OCI-LY7 (cell line): ENCODE results near the gene ACBD3.

Experiments
- CTCF ChIP-seq: fragments of 200-600 bp; sonication (generic); conservative IDR thresholded peaks from 2 replicates; pipeline ENCODE4 v1.5.1; 2014; ENCODE audit warnings: mild to moderate bottlenecking, antibody characterized with exemption, low read length, moderate library complexity, mixed read lengths
- EZH2phosphoT487 ChIP-seq: fragments of 200-600 bp; sonication (generic); IDR thresholded peaks from 2 replicates; pipeline ENCODE4 v1.6.1; 2018; ENCODE audit warnings: low read depth, borderline replicate concordance, mild to moderate bottlenecking, mixed run types, antibody characterized with exemption, low read length, moderate library complexity, mixed read lengths

- TF ChIP-seq CTCF = peak; percentile 91
- TF ChIP-seq EZH2phosphoT487 = no peak
Observed at GRCh38 chr1:226201029-226201593, 14.6 kb upstream of the ACBD3 start.
